ENCODE measurements around the gene STAU1. TPM values are rescaled to one million over a fixed set of nuclear protein-coding genes. Genes with fewer than 3 reads are reported as not detected.
"Not testable (repeated sequence)": the region's sequence is repeated elsewhere in the genome, so short reads cannot be mapped to it uniquely, and the experiment has no call there.

Gene STAU1
- total RNA-seq, 2 experiments from 2014 or later, result 59.8 to 62.3 TPM

GRCh38 chr20:49096203-49096730 is 91.9 kb downstream of the STAU1 start:
- CTCF ChIA-PET, result interaction anchor here (0.6 kb wide), 1 partner anchor 42 kb away, joined by 3 read pairs; no protein-coding TSS in a partner anchor
- POLR2A ChIA-PET, result no interaction called here
- intact Hi-C loops (cut with micrococcal nuclease), result no loop called here
- Mint-ChIP-seq H3K27me3 (no peaks in the 10 kb centered on the region), H3K4me3 (no peak overlapping the region), H3K4me1 (ENCODE audit: low read depth) (peaks cover 10% of the 10 kb centered on the region), H3K27ac (no peak overlapping the region), H3K9me3 (no peaks in the 10 kb centered on the region), H3K36me3 (peaks cover 51% of the 10 kb centered on the region)
- no peak for DNase-seq

- POLR2A ChIA-PET, result no interaction called here
These were observed 96.4 kb downstream of the STAU1 start for GRCh38 chr20:49091762-49092161.

GRCh38 chr20:49091104-49091503 is 97.0 kb downstream of the STAU1 start:
- intact Hi-C loops (cut with micrococcal nuclease), result no loop called here
- H3K9me3 Mint-ChIP-seq, result no peaks in the 10 kb centered on the region
- peaks cover 47% of the 10 kb centered on the region for H3K36me3 Mint-ChIP-seq
- no peaks in the 10 kb centered on the region for H3K4me1 Mint-ChIP-seq (ENCODE audit: low read depth)
- H3K27ac Mint-ChIP-seq, result no peak overlapping the region
- H3K4me3 Mint-ChIP-seq, result no peak overlapping the region
- H3K27me3 Mint-ChIP-seq, result no peaks in the 10 kb centered on the region
- POLR2A ChIA-PET, result no interaction called here
- no peak for DNase-seq
- CTCF ChIA-PET, result interaction anchor here (0.6 kb wide), 1 partner anchor 58 kb away, joined by 3 read pairs; no protein-coding TSS in a partner anchor

More at GRCh38 chr20:49091762-49092161, 96.4 kb downstream of the STAU1 start:
- CTCF ChIA-PET, result no interaction called here
- no peak for DNase-seq
- H3K27me3 Mint-ChIP-seq, result no peaks in the 10 kb centered on the region
- no peaks in the 10 kb centered on the region for H3K9me3 Mint-ChIP-seq
- intact Hi-C loops (cut with micrococcal nuclease), result no loop called here
- H3K4me1 Mint-ChIP-seq (ENCODE audit: low read depth), result no peaks in the 10 kb centered on the region
- H3K27ac Mint-ChIP-seq, result no peak overlapping the region
- H3K36me3 Mint-ChIP-seq, result peaks cover 47% of the 10 kb centered on the region
- no peak overlapping the region for H3K4me3 Mint-ChIP-seq

DNA sequence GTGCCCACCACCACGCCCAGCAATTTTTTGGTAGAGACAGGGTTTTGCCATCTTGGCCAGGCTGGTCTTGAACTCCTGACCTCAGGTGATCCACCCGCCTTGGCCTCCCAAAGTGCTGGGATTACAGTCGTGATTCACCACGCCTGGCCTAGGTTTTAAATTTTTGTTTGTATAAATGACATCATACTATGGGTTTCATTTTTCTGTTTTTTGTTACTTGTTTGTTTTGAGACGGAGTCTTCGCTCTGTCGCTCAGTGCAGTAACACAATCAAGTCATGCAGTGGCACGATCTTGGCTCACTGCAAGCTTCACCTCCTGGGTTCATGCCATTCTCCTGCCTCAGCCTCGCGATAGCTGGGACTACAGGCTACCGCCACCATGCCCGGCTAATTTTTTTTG is 105.8 kb downstream of the STAU1 start:
- H3K36me3 Mint-ChIP-seq, result peaks cover 46% of the 10 kb centered on the region
- H3K4me1 Mint-ChIP-seq (ENCODE audit: low read depth); H3K9me3 Mint-ChIP-seq; H3K27me3 Mint-ChIP-seq; DNase-seq; POLR2A ChIA-PET; H3K4me3 Mint-ChIP-seq; H3K27ac Mint-ChIP-seq; CTCF ChIA-PET; intact Hi-C loops (cut with micrococcal nuclease): not testable (repeated sequence)

- Mint-ChIP-seq H3K4me1 (ENCODE audit: low read depth) (peaks cover 8% of the 10 kb centered on the region), H3K36me3 (peaks cover 32% of the 10 kb centered on the region), H3K4me3 (no peak overlapping the region), H3K9me3 (no peaks in the 10 kb centered on the region), H3K27me3 (no peaks in the 10 kb centered on the region), H3K27ac (no peak overlapping the region)
- intact Hi-C loops (cut with micrococcal nuclease), result no loop called here
- CTCF ChIA-PET, result no interaction called here
- no peak for DNase-seq
- POLR2A ChIA-PET, result no interaction called here
These were observed 109.8 kb downstream of the STAU1 start for GRCh38 chr20:49078310-49078709.

- Mint-ChIP-seq H3K9me3 (no peaks in the 10 kb centered on the region), H3K4me1 (ENCODE audit: low read depth) (peaks cover 8% of the 10 kb centered on the region), H3K27ac (peak overlapping the region; percentile 34), H3K4me3 (no peak overlapping the region), H3K27me3 (no peaks in the 10 kb centered on the region), H3K36me3 (peaks cover 31% of the 10 kb centered on the region)
- no peak for DNase-seq
- POLR2A ChIA-PET, result no interaction called here
- CTCF ChIA-PET, result interaction anchor here (1.4 kb wide), 1 partner anchor 13 kb away, joined by 4 read pairs; no protein-coding TSS in a partner anchor
- intact Hi-C loops (cut with micrococcal nuclease), result no loop called here
These were observed 113.6 kb downstream of the STAU1 start for GRCh38 chr20:49074521-49074920.

Other genes with a start within 250 kb of the STAU1 start
- gene CSE1L, start 142.0 kb downstream of the STAU1 start, total RNA-seq, result 100 to 1,000 TPM; 107 to 109 TPM
- 10 to 100 TPM; 42.8 to 43.5 TPM for gene DDX27, start 31.1 kb upstream of the STAU1 start, total RNA-seq
- 10 to 100 TPM; 42.5 to 45.3 TPM for gene ZNFX1, start 89.7 kb upstream of the STAU1 start, total RNA-seq